Smooth muscle cell (in vitro differentiated cells): Measurements from ENCODE around the gene DPYSL4. TPM values are rescaled to one million over a fixed set of nuclear protein-coding genes. Genes with fewer than 3 reads are reported as not detected.

ENCODE experiments used
- DNase-seq: peaks from one replicate; lab custom pipeline; 2025; ENCODE audit not compliant: unreplicated experiment; lab: John Stamatoyannopoulos, UW
- H2AFZ ChIP-seq: fragments of 200-600 bp; sonication (generic); 2 replicates; pipeline ENCODE4 v1.6.0; 2016; ENCODE audit warnings: antibody characterized with exemption, low read depth, mild to moderate bottlenecking
- H3F3A ChIP-seq: fragments of 200-600 bp; sonication (generic); 2 replicates; pipeline ENCODE4 v1.6.0; 2017; ENCODE audit warnings: antibody characterized with exemption, low read depth
- H3K27ac ChIP-seq: fragments of 200-600 bp; sonication (generic); 2 replicates; pipeline ENCODE4 v1.5.1; 2016; ENCODE audit warnings: low read depth, mild to moderate bottlenecking
- H3K27me3 ChIP-seq: fragments of 200-600 bp; sonication (generic); 2 replicates; pipeline ENCODE4 v1.6.1; 2016; ENCODE audit warnings: low read depth, mild to moderate bottlenecking
- H3K36me3 ChIP-seq: fragments of 200-600 bp; sonication (generic); 2 replicates; pipeline ENCODE4 v1.5.1; 2016; ENCODE audit warnings: low read depth
- H3K4me1 ChIP-seq: fragments of 200-600 bp; sonication (generic); 2 replicates; pipeline ENCODE4 v1.5.1; 2016; ENCODE audit warnings: low read depth
- H3K4me2 ChIP-seq: fragments of 200-600 bp; sonication (generic); 2 replicates; pipeline ENCODE4 v1.6.0; 2016; ENCODE audit warnings: mild to moderate bottlenecking
- H3K4me3 ChIP-seq: fragments of 200-600 bp; sonication (generic); 2 replicates; pipeline ENCODE4 v1.5.1; 2016; ENCODE audit warnings: mild to moderate bottlenecking
- H3K79me2 ChIP-seq: fragments of 200-600 bp; sonication (generic); 2 replicates; pipeline ENCODE4 v1.6.0; 2016; ENCODE audit warnings: low read depth, mild to moderate bottlenecking
- H3K9ac ChIP-seq: fragments of 200-600 bp; sonication (generic); 2 replicates; pipeline ENCODE4 v1.6.0; 2016; ENCODE audit warnings: low read depth
- H3K9me3 ChIP-seq: fragments of 200-600 bp; sonication (generic); replicated peaks from 2 replicates; pipeline ENCODE4 v1.5.1; 2016; ENCODE audit warnings: low read depth
- H4K20me1 ChIP-seq: fragments of 200-600 bp; sonication (generic); 2 replicates; pipeline ENCODE4 v1.6.0; 2016; ENCODE audit warnings: low read depth
- WGBS: methylation state at CpG from one replicate; pipeline ENCODE4 v1.1.7; 2016; ENCODE audit warnings: low lambda C conversion rate; 5-methylcytosine and 5-hydroxymethylcytosine counted together
- polyA plus RNA-seq: library from polyadenylated mRNA; unstranded; fragments of >200 nt; fragmentation: Nextera tagmentation; extraction: Ambion mirVana; gene quantifications from 2 replicates; pipeline ENCODE4 v1.2.1, GENCODE V29; 2016
- total RNA-seq: library from RNA; depleted of rRNA; stranded (reverse); fragments of >200 nt; gene quantifications from 2 replicates; pipeline ENCODE4 v1.2.3, GENCODE V29; 2014
- TF ChIP-seq, protein P1 (sequence below): fragments of 200-600 bp; sonication (generic); IDR thresholded peaks from 2 replicates; pipeline ENCODE4 v1.5.1; 2017; ENCODE audit warnings: borderline replicate concordance, mild to moderate bottlenecking, antibody characterized with exemption; ENCODE audit not compliant: insufficient read depth, poor library complexity, severe bottlenecking

Gene DPYSL4
- total and polyA plus RNA-seq, 2 experiments from 2014 or later = 6.0 to 7.4 TPM

GRCh38 chr10:132241086-132241485 is 54.3 kb downstream of the DPYSL4 start:
- H2AFZ ChIP-seq = no peak overlapping the region
- no peaks in the 10 kb centered on the region for H3K79me2 ChIP-seq
- no peaks in the 10 kb centered on the region for H4K20me1 ChIP-seq
- TF ChIP-seq, protein P1, sequence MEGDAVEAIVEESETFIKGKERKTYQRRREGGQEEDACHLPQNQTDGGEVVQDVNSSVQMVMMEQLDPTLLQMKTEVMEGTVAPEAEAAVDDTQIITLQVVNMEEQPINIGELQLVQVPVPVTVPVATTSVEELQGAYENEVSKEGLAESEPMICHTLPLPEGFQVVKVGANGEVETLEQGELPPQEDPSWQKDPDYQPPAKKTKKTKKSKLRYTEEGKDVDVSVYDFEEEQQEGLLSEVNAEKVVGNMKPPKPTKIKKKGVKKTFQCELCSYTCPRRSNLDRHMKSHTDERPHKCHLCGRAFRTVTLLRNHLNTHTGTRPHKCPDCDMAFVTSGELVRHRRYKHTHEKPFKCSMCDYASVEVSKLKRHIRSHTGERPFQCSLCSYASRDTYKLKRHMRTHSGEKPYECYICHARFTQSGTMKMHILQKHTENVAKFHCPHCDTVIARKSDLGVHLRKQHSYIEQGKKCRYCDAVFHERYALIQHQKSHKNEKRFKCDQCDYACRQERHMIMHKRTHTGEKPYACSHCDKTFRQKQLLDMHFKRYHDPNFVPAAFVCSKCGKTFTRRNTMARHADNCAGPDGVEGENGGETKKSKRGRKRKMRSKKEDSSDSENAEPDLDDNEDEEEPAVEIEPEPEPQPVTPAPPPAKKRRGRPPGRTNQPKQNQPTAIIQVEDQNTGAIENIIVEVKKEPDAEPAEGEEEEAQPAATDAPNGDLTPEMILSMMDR = no peak
- H3K27ac ChIP-seq = no peak overlapping the region
- no peaks in the 10 kb centered on the region for H3K27me3 ChIP-seq
- no peak overlapping the region for H3K9ac ChIP-seq
- no peak for DNase-seq
- H3K4me2 ChIP-seq = no peak overlapping the region
- WGBS = 84% methylated on average over 13 of the region's 13 CpGs
- H3K4me3 ChIP-seq = no peak overlapping the region
- no peaks in the 10 kb centered on the region for H3K9me3 ChIP-seq
- peaks cover 13% of the 10 kb centered on the region for H3K4me1 ChIP-seq
- H3F3A ChIP-seq = no peaks in the 10 kb centered on the region
- H3K36me3 ChIP-seq = no peaks in the 10 kb centered on the region

GRCh38 chr10:132241496-132241895 is 54.7 kb downstream of the DPYSL4 start:
- no peaks in the 10 kb centered on the region for H3K36me3 ChIP-seq
- 97% methylated on average over 15 of the region's 15 CpGs for WGBS
- no peaks in the 10 kb centered on the region for H3F3A ChIP-seq
- TF ChIP-seq, protein P1 = no peak
- no peak overlapping the region for H3K27ac ChIP-seq
- H3K4me3 ChIP-seq = no peak overlapping the region
- no peak overlapping the region for H3K4me2 ChIP-seq
- H4K20me1 ChIP-seq = no peaks in the 10 kb centered on the region
- no peaks in the 10 kb centered on the region for H3K9me3 ChIP-seq
- no peaks in the 10 kb centered on the region for H3K79me2 ChIP-seq
- no peak overlapping the region for H3K9ac ChIP-seq
- peaks cover 13% of the 10 kb centered on the region for H3K4me1 ChIP-seq
- DNase-seq = no peak
- H3K27me3 ChIP-seq = no peaks in the 10 kb centered on the region
- no peak overlapping the region for H2AFZ ChIP-seq

DNA sequence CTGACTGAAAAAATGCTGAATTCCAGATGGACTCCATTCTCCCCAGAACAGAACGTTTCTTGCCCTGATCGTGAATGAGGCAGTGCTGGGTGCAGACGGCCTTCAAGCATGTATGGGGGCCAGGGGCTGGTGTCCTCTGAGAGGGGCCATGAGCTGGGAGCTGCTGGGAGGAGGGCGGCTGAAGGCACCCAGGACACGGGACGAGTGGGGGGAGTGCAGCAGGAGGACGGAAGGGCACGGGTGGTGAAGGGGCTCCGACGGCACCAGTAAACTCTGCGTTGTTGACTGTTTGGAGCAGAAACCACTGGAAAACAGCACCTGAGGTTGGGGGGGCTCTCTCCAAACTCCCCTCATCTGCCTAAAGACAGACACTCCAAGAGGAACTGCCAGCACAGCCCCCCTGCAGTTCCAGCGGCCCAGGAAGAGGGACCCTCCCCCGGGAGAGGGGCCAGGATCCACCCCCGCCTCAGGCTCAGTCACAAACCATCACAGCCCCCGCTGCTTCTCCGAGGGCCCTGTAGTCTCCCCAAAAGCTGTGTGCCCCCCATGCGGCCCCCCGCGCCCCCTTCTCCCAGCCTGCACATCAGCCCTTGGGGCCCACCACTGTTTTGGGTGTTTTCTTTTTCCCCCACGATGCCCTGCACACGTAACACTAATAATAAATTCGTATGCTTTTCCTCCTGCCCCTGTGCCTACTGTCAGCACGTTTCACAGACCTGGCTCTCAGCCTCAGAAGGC is 55.5 kb downstream of the DPYSL4 start:
- no peak overlapping the region for H3K27ac ChIP-seq
- no peak overlapping the region for H3K4me2 ChIP-seq
- no peak overlapping the region for H2AFZ ChIP-seq
- no peaks in the 10 kb centered on the region for H3K9me3 ChIP-seq
- TF ChIP-seq, protein P1 = no peak
- H3K36me3 ChIP-seq = no peaks in the 10 kb centered on the region
- H3K4me3 ChIP-seq = no peak overlapping the region
- H3K4me1 ChIP-seq = peaks cover 13% of the 10 kb centered on the region
- H4K20me1 ChIP-seq = no peaks in the 10 kb centered on the region
- no peaks in the 10 kb centered on the region for H3K27me3 ChIP-seq
- DNase-seq = no peak
- WGBS = 90% methylated on average over 20 of the region's 23 CpGs
- H3K79me2 ChIP-seq = no peaks in the 10 kb centered on the region
- H3F3A ChIP-seq = no peaks in the 10 kb centered on the region
- H3K9ac ChIP-seq = no peak overlapping the region

- no peaks in the 10 kb centered on the region for H3K36me3 ChIP-seq
- H3K27ac ChIP-seq = no peak overlapping the region
- no peak overlapping the region for H3K9ac ChIP-seq
- 76% methylated on average over 12 of the region's 12 CpGs for WGBS
- no peaks in the 10 kb centered on the region for H3K9me3 ChIP-seq
- no peak overlapping the region for H3K4me3 ChIP-seq
- H3K4me1 ChIP-seq = peaks cover 9% of the 10 kb centered on the region
- H2AFZ ChIP-seq = no peak overlapping the region
- H4K20me1 ChIP-seq = no peaks in the 10 kb centered on the region
- no peaks in the 10 kb centered on the region for H3F3A ChIP-seq
- H3K79me2 ChIP-seq = no peaks in the 10 kb centered on the region
- H3K27me3 ChIP-seq = no peaks in the 10 kb centered on the region
- DNase-seq = no peak
- no peak overlapping the region for H3K4me2 ChIP-seq
- TF ChIP-seq, protein P1 = no peak
Observed at GRCh38 chr10:132243141-132243540, 56.4 kb downstream of the DPYSL4 start.
